Uterus (tissue), 2 donors: Measurements from ENCODE around the gene MAP3K4.

ENCODE experiments used
- POLR2A ChIP-seq, 2 donors: fragments of 450-650 bp; IDR thresholded peaks; one replicate each; pipeline ENCODE4 v1.6.1; 2016; ENCODE audit warnings: antibody characterized with exemption in 2 of 2, mild to moderate bottlenecking in 1 of 2, moderate library complexity in 1 of 2
- TF ChIP-seq, protein P1 (sequence below), 4 experiments: fragments of 200-600 bp in 2 of 4; fragments of 450-650 bp in 2 of 4; sonication (generic) in 2 of 4; IDR thresholded peaks; one replicate each; pipeline ENCODE4 v1.5.1; 2016 to 2019; ENCODE audit warnings: antibody characterized with exemption in 4 of 4, mild to moderate bottlenecking in 2 of 4, moderate library complexity in 1 of 4

GRCh38 chr6:160990847-160991405, 643 bp upstream of the MAP3K4 start:
- no peak for TF ChIP-seq POLR2A (IDR thresholded peaks at IDR 0.05)
- TF ChIP-seq, protein P1, sequence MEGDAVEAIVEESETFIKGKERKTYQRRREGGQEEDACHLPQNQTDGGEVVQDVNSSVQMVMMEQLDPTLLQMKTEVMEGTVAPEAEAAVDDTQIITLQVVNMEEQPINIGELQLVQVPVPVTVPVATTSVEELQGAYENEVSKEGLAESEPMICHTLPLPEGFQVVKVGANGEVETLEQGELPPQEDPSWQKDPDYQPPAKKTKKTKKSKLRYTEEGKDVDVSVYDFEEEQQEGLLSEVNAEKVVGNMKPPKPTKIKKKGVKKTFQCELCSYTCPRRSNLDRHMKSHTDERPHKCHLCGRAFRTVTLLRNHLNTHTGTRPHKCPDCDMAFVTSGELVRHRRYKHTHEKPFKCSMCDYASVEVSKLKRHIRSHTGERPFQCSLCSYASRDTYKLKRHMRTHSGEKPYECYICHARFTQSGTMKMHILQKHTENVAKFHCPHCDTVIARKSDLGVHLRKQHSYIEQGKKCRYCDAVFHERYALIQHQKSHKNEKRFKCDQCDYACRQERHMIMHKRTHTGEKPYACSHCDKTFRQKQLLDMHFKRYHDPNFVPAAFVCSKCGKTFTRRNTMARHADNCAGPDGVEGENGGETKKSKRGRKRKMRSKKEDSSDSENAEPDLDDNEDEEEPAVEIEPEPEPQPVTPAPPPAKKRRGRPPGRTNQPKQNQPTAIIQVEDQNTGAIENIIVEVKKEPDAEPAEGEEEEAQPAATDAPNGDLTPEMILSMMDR (IDR thresholded peaks at IDR 0.05) = no peak
